Psoas muscle (tissue), 8 donors: ENCODE results near the gene PLEKHA1. TPM values are rescaled to one million over a fixed set of nuclear protein-coding genes. Genes with fewer than 3 reads are reported as not detected.
A peak's percentile ranks its signal among the peaks of the same experiment; 100 is the strongest.

Experiments used
- ATAC-seq, 4 donors: fragments of 200-7000 bp; cut with Tn5 transposase; one replicate each; pipeline ENCODE4 v1.9.1; 2020; ENCODE audit warnings: moderate library complexity in 3 of 4, mild to moderate bottlenecking in 2 of 4
- DNase-seq, 2 donors: peaks; one replicate each; pipeline ENCODE4 v3.0.0-alpha.2; 2020
- H3K27ac ChIP-seq: fragments of 200-600 bp; one replicate; pipeline ENCODE4 v1.8.0; 2022
- H3K27me3 ChIP-seq, 3 donors: fragments of 200-600 bp in 1 of 3; one replicate each; pipeline versions ENCODE4 v1.6.1 to v1.8.0; 2013 to 2022; ENCODE audit warnings: low read length in 2 of 3, mild to moderate bottlenecking in 2 of 3, moderate library complexity in 1 of 3; ENCODE audit not compliant: insufficient read depth in 3 of 3
- H3K36me3 ChIP-seq, 2 donors: fragments of 200-600 bp in 1 of 2; one replicate each; pipeline versions ENCODE4 v1.6.1 to v1.8.0; 2013 to 2022; ENCODE audit warnings: low read depth in 1 of 2, mild to moderate bottlenecking in 1 of 2, moderate library complexity in 1 of 2; ENCODE audit not compliant: insufficient read depth in 1 of 2
- H3K4me1 ChIP-seq: fragments of 200-600 bp; one replicate; pipeline ENCODE4 v1.8.0; 2022
- H3K4me3 ChIP-seq: fragments of 200-600 bp; one replicate; pipeline ENCODE4 v1.8.0; 2022; ENCODE audit warnings: mild to moderate bottlenecking
- H3K9me3 ChIP-seq: fragments of 200-600 bp; one replicate; pipeline ENCODE4 v1.8.0; 2022
- WGBS, 3 donors: extraction: QIAGEN DNeasy Blood & Tissue Kit; methylation state at CpG; one replicate each; pipeline versions ENCODE4 v1.1.6 to v1.1.7; 2013; 5-methylcytosine and 5-hydroxymethylcytosine counted together
- intact Hi-C, 2 donors: fragments of 100-400 bp; cut with DNase I; formaldehyde crosslinking; loops; one replicate each; pipeline versions ENCODE4 v1.11.0 to v1.14.2; 2022
- polyA plus RNA-seq, 3 donors: library from polyadenylated mRNA; stranded (reverse); fragments of 200-250 nt; gene quantifications; one replicate each; pipeline ENCODE4 v1.2.3, GENCODE V29; 2013
- total RNA-seq, 4 donors: library from RNA; stranded (reverse); fragmentation: NEBNext Ultra II Directional in 2 of 4; extraction: Animal tissue kit (Norgen Biotek cat#: 25700) in 2 of 4; gene quantifications; one replicate each; pipeline versions ENCODE4 v1.2.1 to v1.2.4, GENCODE V29; 2021 to 2023
- TF ChIP-seq, protein P1 (sequence below): fragments of 200-600 bp; IDR thresholded peaks from one replicate; pipeline ENCODE4 v1.8.0; 2022; ENCODE audit warnings: antibody characterized with exemption
- donor health status: healthy with polysubstance abuse.
- donor health status: DM: no; HTN: no; CAD: no; lungs with moderate emphysema.
- donor health status: Bipolar disorder and iron deficiency.
- donor health status: healthy.
- donor health status: DM: yes; HTN: yes; CAD: no.
- donor health status: DM: no; HTN: no; CAD: no.
- donor health status: DM: no; HTN: no; CAD: no.
- donor health status: DM: yes; HTN: yes; CAD: no.

PLEKHA1 gene
- total and polyA plus RNA-seq, 7 donors, result 29.5 to 75.3 (median 53.1) TPM

DNA sequence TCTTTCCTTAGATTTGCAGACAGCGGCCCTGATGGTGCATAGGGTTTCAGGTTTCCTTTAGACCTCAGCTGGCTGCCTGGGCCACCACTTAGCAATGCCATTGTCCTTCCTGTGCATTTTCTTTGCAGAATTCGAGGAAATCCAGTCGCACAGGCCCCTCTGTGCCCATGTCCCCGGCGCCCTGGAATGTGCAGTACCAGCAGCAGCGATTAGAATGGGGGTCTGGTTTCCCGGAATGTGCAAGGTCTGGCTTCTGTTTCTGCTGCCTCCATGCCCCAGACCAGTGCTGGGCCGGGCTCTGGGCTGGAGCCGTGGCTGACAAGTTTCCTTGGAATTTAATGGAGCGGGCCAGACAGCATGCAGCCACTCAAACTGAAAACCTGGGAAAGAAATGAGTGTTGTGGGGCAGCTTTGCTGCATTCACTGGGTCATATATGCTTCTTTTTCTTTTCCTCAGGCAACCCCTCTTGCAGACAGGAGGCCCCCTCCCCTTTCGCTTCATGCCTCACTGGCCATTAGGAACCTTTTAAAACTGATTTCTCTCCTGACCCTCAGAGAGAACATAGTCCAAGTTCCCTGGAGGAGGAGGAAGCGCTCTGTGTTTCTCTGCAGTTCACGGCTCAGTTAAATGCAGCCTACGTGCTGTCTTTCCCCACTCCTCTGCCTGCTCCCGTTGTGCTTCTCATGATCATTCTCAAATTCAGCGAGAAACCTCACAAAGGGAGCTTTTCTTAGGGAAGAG lies 101.3 kb downstream of the PLEKHA1 start:
- Histone ChIP-seq H3K36me3 (no peaks in the 10 kb centered on the region), H3K27me3 (no peaks in the 10 kb centered on the region), H3K4me3 (peak overlapping the region; percentile 41), H3K4me1 (peaks cover 19% of the 10 kb centered on the region), H3K27ac (no peak overlapping the region), H3K9me3 (no peaks in the 10 kb centered on the region)
- DNase-seq (no peak), ATAC-seq (peak; percentile 42 to 58 (median 54))
- intact Hi-C loops, result loop anchor here in 1 of 2 donors (2.0 kb wide), 1 partner anchor 17 kb away; no protein-coding TSS in a partner anchor
- TF ChIP-seq, protein P1, sequence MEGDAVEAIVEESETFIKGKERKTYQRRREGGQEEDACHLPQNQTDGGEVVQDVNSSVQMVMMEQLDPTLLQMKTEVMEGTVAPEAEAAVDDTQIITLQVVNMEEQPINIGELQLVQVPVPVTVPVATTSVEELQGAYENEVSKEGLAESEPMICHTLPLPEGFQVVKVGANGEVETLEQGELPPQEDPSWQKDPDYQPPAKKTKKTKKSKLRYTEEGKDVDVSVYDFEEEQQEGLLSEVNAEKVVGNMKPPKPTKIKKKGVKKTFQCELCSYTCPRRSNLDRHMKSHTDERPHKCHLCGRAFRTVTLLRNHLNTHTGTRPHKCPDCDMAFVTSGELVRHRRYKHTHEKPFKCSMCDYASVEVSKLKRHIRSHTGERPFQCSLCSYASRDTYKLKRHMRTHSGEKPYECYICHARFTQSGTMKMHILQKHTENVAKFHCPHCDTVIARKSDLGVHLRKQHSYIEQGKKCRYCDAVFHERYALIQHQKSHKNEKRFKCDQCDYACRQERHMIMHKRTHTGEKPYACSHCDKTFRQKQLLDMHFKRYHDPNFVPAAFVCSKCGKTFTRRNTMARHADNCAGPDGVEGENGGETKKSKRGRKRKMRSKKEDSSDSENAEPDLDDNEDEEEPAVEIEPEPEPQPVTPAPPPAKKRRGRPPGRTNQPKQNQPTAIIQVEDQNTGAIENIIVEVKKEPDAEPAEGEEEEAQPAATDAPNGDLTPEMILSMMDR, result no peak
- 62 to 72% (median 69%) methylated on average over 16 of the region's 16 CpGs for WGBS, 3 donors

DNA sequence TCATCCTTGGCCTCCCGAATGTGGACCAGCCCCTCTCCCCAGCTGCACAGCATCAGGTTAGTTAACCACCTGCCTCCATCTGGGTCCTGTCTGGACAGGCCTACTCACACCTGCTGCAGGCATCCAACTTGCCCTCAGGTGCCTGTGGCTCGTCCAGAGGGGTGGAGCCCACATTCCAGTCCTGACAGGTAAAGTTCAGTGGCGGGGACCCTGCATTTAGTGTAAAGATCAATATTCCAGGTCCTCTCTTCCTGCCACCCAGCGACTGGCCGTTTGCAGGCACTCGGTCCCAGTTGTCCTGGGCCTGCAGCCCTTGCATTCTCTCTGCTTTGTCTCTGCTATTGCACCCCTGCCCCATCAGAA lies 101.8 kb downstream of the PLEKHA1 start:
- ATAC-seq (no peak), DNase-seq (no peak)
- Histone ChIP-seq H3K4me1 (peaks cover 19% of the 10 kb centered on the region), H3K27me3 (no peaks in the 10 kb centered on the region), H3K4me3 (no peak overlapping the region), H3K36me3 (no peaks in the 10 kb centered on the region), H3K9me3 (no peaks in the 10 kb centered on the region), H3K27ac (no peak overlapping the region)
- TF ChIP-seq, protein P1, result no peak
- WGBS, 3 donors, result 93 to 95% (median 93%) methylated on average over 6 of the region's 6 CpGs
- intact Hi-C loops, result no loop called here

DNA sequence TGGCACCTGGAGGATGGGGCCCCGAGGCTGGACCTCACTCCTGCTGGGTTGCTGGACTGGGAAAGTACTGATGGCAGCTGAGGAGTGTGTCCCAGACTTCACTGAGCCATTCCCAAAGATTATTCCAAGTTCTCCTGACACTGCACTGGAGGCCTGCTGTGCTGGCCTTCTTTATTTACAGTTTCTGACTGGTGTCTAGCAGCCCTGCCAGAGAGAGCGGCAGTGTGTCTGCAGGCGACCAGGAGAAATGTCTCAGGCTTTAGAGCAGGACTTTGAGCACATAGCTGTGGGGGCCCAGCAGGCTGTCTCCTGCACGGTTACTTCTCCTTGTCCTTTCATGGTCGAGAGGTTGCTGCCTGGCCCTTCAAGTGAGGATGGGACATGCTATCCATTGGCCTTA lies 102.9 kb downstream of the PLEKHA1 start:
- no peak for ATAC-seq
- intact Hi-C loops, result no loop called here
- TF ChIP-seq, protein P1, result no peak
- no peak for DNase-seq
- Histone ChIP-seq H3K9me3 (no peaks in the 10 kb centered on the region), H3K36me3 (no peaks in the 10 kb centered on the region), H3K27ac (no peak overlapping the region), H3K27me3 (no peaks in the 10 kb centered on the region), H3K4me1 (peaks cover 19% of the 10 kb centered on the region), H3K4me3 (no peak overlapping the region)
- 89 to 96% (median 96%) methylated on average over 5 of the region's 5 CpGs for WGBS, 3 donors

DNA sequence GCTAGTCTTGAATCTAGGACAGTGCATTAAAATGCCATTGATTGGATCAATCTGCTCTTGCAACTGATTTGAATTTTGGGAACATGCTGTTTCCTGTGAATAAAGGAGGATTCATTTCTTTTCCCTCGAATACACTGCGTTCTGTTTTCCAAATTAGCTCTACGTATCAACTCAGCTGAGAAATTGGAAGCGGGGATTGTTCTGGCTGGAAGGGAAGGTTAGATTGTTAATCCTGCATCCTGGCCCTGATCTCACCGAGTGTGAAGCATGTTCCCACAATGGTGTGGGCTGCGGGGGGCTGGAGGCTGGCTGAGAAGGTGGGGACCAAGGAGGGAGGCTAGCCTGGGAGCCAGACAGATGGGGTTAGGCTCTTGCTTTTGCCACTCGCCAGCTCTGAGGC lies 104.5 kb downstream of the PLEKHA1 start:
- intact Hi-C loops, result no loop called here
- Histone ChIP-seq H3K9me3 (no peaks in the 10 kb centered on the region), H3K36me3 (no peaks in the 10 kb centered on the region), H3K4me3 (no peak overlapping the region), H3K27me3 (no peaks in the 10 kb centered on the region), H3K27ac (no peak overlapping the region), H3K4me1 (peaks cover 19% of the 10 kb centered on the region)
- no peak for DNase-seq
- no peak for ATAC-seq
- TF ChIP-seq, protein P1, result no peak
- WGBS, 3 donors, result 62 to 79% (median 71%) methylated on average over 7 of the region's 7 CpGs
